IPS-NIHi11 (cell line): ENCODE results near the gene PPT2.
A peak's percentile ranks its signal among the peaks of the same experiment; 100 is the strongest.
"Not testable (repeated sequence)": the region's sequence is repeated elsewhere in the genome, so short reads cannot be mapped to it uniquely, and the experiment has no call there.

Experiments used
- DNase-seq: peaks from one replicate; pipeline ENCODE4 v3.0.0; 2012; ENCODE audit warnings: mixed read lengths, low spot score

Gene PPT2

GRCh38 chr6:32189742-32190053 is 35.8 kb downstream of the PPT2 start:
- DNase-seq: no peak

GRCh38 chr6:32190054-32190851 is 36.3 kb downstream of the PPT2 start, which contains the start of gene PBX2:
Gene PBX2 (minus strand): TSS chr6:32190202. CDS start chr6:32189915, 287 bp downstream.
- DNase-seq: peak; percentile 75

- no peak for DNase-seq
These were observed 37.2 kb downstream of the PPT2 start for GRCh38 chr6:32190911-32191677.

GRCh38 chr6:32191696-32192607 is 38.0 kb downstream of the PPT2 start:
- DNase-seq: no peak

GRCh38 chr6:32192608-32193039 is 38.7 kb downstream of the PPT2 start, which contains the start of gene GPSM3:
Gene GPSM3 (minus strand): TSS chr6:32192643. CDS start chr6:32192513, 130 bp downstream.
- no peak for DNase-seq

GRCh38 chr6:32193096-32193495 is 39.2 kb downstream of the PPT2 start:
- DNase-seq: not testable (repeated sequence)

- DNase-seq: no peak
These were observed 40.4 kb downstream of the PPT2 start for GRCh38 chr6:32194388-32194787.

GRCh38 chr6:32194825-32195651 is 41.1 kb downstream of the PPT2 start:
- no peak for DNase-seq

- peak; percentile 91 for DNase-seq
These were observed 41.6 kb downstream of the PPT2 start for GRCh38 chr6:32195652-32195901.

- peak; percentile 82 for DNase-seq
These were observed 42.2 kb downstream of the PPT2 start for GRCh38 chr6:32195902-32196681.

GRCh38 chr6:32196682-32197616 is 43.0 kb downstream of the PPT2 start:
- no peak for DNase-seq

- no peak for DNase-seq
These were observed 44.4 kb downstream of the PPT2 start for GRCh38 chr6:32198345-32198696.

GRCh38 chr6:32198866-32199265 is 44.9 kb downstream of the PPT2 start:
- DNase-seq: no peak

- DNase-seq: no peak
These were observed 47.0 kb downstream of the PPT2 start for GRCh38 chr6:32200711-32201475.

- no peak for DNase-seq
These were observed 48.2 kb downstream of the PPT2 start for GRCh38 chr6:32202186-32202585.

- no peak for DNase-seq
These were observed 49.7 kb downstream of the PPT2 start for GRCh38 chr6:32203426-32204267.

- no peak for DNase-seq
These were observed 50.4 kb downstream of the PPT2 start for GRCh38 chr6:32204268-32204715.

- DNase-seq: no peak
These were observed 55.1 kb downstream of the PPT2 start for GRCh38 chr6:32208996-32209395.
